HG03139 (cell line): ENCODE measurements around the gene RTN4R.
"Not testable (repeated sequence)": the region's sequence is repeated elsewhere in the genome, so short reads cannot be mapped to it uniquely, and the experiment has no call there.

Experiments used
- ATAC-seq: cut with Tn5 transposase; IDR thresholded peaks from one replicate; pipeline ENCODE4 v1.9.1; 2021; ENCODE audit not compliant: unreplicated experiment

RTN4R gene

DNA sequence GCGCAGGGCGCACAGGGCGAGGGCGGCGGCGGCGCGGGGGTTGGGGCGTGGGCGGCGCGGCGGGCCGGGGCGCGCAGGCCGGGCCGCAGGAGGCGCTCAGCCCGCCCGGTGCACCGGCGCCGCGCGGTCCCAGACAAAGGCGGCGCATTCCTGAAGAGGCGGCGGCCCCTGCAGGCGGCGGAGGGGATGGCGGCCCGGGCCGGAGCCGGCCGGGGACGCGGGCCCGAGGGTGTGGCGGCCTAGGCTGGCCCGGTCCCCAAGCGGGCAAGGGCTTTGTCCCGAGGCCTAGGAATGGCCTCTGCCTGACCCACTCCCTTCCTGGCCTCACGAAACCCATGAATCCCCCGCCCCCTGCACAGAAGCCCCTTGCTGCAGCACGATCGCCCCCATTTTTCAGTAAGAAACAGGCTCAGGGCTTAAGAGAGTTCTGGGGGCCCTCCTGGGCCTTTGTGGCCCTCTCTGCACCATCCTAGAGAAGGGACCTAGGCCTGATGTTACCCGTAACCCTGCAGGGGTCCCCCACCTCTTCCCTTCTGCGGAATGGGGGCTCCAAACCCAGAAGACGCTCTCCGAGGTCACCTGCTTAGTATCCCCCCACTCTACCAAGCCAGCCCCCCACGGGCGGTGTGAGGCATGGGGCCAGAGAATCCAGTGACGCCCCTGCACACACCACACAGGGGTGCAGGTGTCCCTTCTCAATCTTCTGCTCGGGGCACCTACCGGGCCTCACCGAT, at the start of gene RTN4R:
RTN4R (minus strand) TSS at position 40 of the 734 bp plus-strand sequence. CDS start 226 bp downstream, outside the sequence.
- ATAC-seq: no peak

DNA sequence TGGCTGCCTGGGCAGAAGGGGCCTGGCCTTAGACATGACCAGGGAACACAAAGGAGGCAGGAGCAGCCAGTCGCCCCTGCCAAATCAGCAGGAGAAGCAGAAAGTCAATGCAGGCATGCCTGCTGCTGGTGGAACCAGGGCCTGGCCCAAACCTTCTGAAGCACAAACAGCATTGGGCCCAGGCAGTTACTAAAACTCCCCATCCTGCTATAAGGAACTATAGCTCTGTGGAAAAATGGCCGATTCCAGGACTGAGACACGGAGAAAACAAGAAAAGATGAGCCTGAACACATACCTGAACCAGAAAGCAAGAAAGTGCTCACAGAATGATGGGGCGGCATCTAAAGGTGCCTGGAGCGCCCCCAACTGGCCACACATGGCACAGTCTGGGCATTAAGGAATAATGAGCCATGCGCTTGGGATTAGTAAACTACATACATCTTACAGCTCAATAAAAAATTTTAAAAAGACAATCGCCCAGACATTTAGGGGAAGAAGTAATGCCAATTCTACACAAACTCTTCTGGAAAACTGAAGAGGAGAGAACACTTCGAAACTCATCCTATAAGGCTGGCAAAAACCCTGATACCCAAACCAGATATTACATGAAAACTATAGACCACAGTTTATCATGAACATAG, 49.4 kb upstream of the RTN4R start:
- ATAC-seq: not testable (repeated sequence)

DNA sequence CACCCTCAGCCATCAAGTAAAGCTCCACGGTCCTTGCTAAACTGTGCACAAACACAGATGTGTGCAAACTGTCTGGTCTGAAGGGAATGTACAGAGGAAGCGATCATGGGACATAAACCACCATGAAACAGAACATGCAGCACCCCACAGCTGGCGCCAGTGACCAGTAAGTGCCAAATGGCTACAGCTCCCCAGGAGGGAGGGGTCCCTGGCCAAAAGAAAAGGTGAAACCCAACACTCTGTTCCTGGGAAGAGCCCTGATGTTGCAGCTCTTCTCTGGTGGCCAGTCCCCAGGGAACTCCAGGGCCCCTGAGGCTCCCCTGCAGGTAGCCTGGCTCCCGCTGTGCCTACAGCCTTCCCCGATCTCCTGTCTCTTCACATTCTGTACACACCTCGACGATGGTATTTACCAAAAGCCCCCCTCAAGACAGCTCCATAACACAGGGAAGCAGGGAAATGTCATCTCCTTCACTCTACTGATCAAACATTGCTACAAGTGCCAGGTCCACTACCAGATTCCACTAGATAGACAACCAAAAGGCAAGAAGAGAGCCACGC, 48.8 kb upstream of the RTN4R start:
- ATAC-seq: no peak

DNA sequence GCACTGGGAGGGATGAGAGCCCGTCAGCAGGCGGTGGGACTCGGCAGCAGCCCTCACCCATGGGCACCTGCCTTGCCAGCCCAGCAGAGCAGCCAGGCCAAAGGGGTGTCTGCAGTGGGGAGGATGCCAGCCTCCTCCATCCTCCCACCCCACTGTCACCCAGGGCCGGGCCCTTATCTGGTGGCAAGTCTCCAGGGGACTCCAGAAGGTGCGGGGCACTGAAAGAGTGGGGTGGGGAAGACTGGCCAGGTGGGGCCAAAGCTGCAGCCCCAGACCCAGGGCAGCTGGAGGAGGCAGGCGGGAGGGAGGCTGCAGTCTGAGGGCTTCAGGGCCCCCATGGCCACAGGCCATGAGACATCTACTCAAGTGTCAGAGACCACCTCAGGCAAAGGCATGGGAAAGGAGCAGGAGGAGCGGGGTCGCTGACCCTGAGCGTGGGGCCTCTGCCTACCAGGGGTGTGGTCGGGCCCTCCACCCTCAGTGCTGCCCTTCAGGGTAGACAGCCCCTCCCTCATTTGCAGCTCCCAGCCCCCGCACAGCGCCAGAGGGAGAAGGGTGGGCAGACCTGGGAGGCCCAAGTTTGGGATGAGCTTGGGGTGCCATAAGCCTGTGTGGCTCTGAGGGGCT, 48.2 kb upstream of the RTN4R start:
- ATAC-seq: no peak

DNA sequence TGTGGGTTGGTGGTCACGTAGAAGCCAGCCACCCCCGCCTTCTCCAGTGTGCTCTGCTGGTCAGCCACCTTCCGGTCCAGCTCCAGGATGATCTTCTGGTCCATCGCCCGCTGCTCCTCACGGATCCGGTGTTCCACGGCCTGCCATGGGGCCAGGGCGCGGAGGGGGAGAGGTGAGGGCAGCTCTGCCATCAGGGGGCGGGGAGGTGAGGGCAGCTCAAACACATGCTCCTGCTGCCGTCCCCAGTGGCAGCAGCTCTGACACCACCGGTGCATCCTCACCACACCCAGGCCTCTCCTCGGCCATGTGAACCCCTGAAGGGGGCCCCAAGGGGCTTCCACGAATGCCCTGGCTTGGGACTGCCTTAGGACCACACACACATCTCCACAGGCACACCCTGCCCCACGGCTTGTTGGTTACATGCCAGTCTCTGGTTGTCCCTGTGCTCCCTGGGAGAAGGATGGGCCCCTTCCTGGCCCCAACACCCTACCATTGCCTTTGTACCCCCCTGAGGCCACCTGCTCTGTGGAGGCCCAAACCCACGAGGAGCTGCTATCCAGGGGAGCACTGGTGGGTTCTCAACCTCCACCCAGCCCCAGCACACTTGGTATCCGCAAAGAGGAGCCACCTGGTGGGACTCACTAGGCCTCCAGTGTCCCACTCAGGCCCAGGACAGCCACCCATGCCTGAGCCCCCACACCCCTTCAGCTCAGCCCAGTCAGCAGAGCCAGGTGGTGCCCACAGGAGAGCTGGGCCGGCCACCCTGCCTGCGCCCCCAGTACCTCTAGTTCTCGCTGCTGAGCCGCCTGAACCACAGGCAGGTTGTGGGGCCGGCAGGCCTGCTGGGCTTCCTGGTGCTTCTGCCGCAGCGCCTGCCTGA, 47.5 kb upstream of the RTN4R start:
- no peak for ATAC-seq

DNA sequence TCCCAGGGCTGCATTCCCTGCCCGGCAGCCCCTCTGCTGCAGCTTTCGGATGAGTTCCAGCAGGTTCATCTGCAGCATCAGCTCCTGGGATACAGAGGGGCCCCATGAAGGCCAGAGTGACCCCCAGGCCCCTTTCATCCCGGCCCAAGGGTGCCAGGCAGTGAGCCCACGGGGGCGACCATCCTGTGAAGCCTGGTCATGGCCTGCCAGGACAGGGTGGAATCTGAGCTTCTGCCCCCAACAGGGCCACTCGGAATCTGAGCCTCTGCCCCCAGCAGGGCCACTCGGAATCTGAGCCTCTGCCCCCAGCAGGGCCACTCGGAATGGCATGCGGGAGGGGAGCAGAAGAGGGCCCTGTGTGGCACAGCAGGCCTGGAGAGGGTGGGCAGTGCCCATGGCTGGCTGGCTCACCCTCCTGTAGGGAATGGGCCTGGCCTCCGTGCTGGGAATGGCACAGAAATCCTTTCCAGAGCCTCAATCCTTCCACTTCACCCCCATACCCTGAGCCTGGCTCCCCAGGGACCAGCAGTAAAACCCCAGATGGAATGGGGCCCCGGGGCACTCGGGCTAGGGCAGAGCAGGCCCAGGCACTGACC, 46.7 kb upstream of the RTN4R start:
- not testable (repeated sequence) for ATAC-seq

DNA sequence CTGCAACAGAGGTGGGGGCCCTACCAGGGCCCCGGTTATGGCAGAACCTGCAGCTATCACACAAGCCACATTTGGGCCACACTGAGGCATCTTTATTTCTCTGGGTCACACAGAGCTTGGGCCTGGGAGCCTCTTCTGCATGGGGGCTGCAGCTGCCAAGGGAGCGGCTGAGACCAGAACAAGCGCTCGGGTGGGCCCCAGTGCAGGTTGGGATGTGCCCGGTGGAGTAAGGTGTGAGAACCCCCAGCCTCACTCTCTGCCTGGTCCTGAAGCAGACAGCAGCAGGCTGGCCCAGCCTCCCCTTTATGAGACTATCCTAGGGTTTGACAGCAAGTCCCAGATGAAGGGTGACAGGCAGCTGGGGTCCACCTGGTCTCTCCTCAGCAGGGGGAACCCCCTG, 46.1 kb upstream of the RTN4R start:
- ATAC-seq: not testable (repeated sequence)

DNA sequence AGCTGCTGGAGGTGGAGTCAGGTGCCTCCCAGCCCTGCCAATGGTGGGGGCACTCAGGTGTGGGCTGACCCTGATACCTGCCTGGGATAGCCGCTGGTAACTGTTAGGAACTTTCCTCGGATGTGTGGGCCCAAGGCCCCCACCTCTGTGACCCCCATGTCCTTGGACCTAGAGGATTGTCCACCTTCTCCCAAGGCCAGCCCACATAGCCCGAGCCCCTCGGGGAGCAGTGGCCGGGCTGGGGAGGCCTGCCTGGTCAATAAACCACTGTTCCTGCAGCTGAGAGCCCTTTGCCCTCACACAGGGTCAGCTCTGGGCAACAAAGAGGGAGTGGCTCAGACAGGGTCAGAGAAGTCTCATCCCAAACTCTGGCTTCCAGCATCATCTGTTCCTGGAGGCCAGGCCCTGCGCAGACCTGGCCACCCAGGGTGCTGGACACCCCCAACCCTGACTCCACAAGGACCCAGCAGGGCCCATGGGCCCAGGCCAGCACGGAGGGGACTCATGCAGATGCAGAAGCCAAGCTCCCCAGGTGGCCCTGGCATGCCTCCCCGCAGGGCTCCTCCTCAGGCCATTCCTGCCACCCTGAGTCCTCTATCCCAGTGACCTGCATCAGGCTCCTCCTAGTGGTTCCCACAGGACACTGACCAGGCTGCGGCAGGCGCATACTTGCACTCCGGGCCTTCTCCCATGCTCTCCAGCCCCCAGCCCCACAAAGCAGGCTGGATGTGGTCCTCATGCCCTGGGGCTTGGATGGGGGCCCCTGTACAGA, 45.4 kb upstream of the RTN4R start:
- not testable (repeated sequence) for ATAC-seq

DNA sequence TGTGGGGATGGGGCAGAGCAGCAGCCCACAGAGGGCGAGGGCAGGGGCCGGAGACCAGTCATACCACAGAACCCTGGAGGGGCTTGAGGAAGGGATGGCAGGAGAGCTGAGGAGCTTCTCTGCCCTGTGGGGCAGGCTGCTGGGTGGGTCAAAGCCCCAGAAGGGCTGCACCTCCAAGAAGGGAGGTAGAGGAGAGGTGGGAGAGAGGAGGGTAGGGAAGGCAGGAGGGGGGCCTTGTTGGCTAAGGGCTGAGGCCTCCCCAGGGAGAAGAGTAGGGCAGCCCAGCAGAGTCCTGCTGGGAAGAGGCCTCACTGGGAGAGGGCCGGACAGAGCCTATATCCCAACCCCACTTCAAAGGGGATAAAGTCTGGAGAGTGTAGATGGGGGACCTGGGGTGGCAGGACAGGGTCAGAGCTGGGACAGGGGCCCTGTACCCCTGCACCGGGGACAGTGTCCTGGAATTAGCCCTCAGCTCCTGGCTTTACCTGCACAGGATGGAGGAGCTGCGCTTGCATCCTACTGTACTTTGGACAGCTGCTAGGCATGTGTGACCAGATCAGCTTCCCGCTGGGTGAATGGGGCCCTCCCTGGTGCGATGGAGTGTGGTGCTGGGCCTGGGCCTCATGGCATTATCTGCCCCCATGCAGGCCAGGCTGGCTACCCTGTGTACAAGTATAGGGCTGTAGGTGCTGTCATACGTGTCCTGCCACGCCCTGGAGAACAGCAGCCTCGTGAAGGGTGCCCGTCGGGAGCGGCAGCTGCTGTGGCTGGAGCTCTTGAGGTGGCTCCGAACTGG, 44.5 kb upstream of the RTN4R start:
- no peak for ATAC-seq

DNA sequence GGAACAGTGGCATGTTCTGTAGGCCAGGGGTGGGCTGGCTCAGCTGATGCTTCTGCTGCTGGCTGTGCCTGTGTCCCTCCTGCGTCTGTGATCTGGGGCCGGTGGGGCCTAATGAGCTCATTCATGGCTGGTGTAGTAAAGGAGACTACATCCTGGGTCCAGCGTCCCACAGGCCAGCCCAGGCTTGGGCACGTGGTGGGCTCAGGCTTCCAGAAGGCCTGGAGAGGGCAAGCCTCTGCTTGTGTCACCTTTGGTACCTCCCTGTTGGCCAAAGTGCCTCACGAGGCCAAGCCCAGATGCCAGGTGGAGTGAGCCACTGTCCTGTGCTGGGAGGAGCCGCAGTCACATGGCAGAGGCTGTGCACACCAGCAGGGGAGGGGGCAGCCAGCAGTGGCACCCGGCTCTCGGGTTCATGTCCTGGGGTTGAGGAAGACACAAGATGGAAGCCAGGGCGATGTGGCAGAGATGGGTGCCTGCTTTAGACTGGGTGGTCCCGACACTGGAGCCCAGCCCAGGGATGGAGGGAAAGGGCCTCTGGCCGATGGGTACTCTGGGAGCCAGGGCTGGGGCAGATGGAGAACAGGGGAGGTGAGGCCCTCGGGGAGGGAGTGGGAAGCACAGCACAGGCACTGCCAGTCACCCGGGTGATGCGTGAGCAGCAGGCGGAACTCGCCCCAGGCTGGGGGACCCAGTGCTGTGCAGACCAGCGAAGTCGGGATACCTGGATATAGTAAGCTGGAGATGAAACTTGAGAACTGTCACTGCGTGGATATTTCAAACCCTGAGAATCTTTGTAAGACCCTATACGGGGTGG, 43.3 kb upstream of the RTN4R start:
- not testable (repeated sequence) for ATAC-seq

DNA sequence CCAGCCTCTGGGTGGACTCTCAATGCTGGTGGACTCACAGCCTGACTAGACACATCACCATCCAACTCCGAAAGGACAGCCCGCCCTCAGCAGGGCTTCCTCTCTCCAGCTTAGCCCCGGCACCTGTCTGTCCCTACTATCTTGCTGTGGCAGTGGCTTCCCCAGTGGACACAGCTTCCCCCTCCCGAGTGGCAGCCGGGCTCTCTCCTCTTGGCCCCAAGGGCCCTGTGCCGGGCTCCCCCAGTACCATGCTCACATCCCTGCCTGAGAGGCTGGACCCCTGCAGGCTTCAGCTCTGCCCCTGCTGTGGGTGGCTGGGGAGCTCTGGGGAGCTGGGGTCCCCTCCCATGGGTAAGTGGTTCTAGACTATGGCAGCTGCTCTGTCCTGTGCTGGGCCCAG, 42.7 kb upstream of the RTN4R start:
- ATAC-seq: not testable (repeated sequence)

DNA sequence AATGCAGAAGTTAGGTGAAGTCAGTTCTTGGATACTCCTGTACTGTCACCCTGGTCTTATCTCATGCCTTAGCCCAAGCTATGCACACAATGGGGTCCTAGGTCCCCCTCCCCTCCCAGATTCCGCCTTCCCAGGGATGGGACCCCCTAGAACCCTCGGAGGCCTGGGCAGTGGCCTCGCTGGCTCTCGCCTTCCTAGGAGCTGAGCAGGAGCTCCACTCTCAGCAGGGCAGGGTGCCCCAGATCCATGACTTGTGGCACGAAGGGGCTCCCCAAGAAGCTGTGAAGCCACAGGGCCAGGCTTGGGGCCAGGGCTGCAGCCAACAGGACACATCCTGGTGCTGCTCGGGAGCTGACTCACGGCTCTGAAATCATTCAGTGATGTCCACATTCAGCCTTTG, 42.1 kb upstream of the RTN4R start:
- not testable (repeated sequence) for ATAC-seq

DNA sequence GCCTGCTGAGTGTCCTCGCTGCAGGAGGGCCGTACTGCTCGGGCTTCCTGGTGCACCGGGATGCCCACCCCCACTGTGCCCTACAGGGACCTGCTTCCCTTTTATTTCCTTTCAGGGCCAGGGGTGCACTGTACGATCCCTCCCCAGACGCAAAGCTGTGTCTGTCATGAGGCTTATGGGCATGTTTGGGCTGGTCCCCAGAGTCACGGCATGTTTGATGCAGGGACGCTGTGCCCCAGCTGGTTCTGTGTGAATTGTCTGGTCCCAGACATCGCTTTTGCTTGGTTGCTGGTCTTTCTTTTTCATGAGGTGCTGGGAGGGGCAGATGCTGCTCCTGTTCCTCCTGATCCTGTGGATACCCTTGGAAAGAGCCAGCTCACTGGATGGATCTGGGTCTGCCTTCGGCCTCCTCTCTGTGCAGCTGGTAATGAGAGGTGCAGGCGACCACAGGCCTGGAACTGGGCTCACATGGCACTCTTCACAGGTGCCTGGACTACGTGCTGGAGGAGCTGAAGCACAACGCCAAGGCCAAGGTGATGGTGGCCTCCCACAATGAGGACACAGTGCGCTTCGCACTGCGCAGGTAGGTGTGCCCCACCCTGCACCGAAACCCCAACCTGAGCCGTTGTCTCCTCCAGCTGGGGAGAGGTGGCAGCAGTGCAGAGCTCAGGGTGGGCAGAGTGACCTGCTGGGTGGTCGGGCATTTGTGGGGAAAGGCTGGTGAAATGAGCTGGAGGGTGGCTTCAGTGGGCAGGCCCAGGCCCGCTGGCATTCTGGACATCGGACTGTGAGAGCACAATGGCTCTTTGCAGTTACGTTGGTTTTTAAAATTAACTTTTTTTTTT, 40.9 kb upstream of the RTN4R start:
- ATAC-seq: not testable (repeated sequence)

DNA sequence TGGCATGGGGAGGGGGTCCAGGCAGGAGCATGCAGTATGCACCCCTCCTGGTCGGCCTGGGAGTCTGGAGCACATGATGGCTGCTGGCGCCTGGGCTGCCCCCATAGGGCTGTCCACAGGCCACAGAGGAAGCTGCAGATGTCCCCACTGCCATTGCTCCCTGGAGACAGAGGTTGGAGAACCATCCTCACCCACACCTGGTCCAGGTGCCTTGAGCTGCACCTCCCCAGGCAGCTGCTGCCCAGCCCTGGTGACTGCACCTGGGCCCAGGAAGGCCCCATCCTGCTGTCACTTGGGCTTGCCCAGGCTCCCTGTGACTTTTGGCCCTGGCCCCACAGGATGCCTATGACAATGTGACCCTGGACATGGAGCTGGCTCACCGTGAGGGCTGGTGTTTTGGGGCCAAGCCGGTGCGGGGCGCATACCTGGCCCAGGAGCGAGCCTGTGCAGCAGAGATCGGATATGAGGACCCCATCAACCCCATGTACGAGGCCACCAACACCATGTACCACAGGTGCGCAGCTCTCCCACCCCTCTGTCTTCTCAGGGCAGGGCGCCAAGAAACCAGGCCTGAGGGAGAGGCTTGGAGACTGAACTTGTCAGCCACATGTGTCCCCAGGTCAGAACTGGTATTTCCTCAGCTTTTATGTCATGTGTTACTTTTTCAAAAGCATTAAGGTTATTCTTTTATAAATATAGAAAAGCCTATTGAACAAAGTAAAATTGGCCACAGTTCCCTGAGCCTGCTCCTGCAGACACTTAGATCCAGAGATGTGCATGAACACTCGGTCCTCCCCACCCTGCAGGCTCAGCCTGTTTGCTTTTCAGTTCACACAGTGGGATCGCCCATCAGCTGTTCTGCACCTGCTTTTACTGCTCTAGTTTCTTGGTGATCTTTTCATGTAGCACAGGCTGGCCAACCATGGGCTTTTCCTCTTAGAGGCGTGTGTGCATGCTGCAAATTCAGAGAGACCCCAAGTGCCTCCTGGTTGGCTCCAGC, 39.6 kb upstream of the RTN4R start:
- not testable (repeated sequence) for ATAC-seq

DNA sequence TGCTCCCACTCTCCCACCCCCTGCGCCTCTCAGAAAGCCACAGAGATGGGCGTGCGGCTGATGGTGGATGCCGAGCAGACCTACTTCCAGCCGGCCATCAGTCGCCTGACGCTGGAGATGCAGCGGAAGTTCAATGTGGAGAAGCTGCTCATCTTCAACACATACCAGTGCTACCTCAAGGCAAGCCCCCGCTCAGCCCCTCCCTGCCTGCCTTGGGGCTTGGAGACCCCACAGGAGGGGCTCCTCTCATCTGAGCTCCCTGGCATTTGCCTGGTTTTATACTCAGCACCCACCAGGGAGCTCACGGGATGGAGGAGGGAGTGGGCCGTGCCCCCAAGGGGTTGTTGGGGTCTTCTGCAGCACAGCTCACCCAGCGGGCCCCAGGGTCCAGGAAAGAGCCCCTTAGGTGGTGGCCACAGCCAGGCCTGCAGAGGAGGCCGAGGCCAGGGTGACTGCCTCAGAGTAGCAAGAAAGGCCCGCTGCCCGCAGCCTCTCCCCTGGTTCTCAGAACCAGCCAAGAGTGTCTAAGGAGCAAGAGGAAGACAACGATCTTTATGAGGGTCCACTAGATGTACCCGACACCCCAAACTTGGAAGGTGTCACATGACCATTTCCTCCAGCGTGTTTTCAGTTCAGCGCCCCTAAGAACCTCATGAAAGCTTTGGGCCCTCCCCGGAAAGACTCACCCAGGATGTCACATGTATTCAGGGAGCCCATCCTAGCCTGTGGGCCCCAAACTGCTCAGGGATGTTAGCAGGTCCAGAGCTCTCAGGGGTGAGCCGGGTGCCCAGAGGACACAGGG, 38.7 kb upstream of the RTN4R start:
- ATAC-seq: not testable (repeated sequence)
